ENCODE data around the gene CCDC97. TPM values are rescaled to one million over a fixed set of nuclear protein-coding genes. Genes with fewer than 3 reads are reported as not detected.

CCDC97 gene
- total RNA-seq, 4 donors from 2014 or later: 10.1 to 22.4 (median 15.4) TPM

DNA sequence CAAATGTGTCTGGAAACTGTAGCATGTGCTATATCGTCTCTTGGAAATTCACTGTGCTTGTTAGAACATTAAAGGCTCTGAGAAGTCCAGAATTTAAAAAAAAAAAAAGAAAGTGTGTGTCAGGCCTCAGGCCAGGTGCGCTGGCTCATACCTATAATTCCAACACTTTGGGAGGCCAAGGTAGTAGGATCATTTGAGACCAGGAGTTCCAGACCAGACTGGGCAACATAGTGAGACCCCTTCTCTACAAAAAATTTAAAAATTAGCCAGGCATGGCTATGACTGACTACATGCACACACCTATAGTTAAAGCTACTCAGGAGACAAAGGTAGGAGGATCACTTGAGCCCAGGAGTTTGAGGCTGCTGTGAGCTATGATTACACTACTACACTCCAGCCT, 40.9 kb upstream of the CCDC97 start:
- Histone ChIP-seq H3K27ac (no peak overlapping the region), H3K9me3 (no peaks in the 10 kb centered on the region), H3K4me3 (no peak overlapping the region), H3K4me1 (peaks cover 11 to 24% (median 23%) of the 10 kb centered on the region in 4 donors), H3K27me3 (no peaks in the 10 kb centered on the region), H3K36me3 (peaks cover 0 to 64% (median 35%) of the 10 kb centered on the region in 4 donors)
- WGBS, 2 donors (ENCODE audit: low coverage in 1 of 2): 60 to 92% methylated on average over 1 to 2 of the region's 2 CpGs
- intact Hi-C loops (cut with DNase I; ENCODE audit: low total_unique reads) (no loop called here), in situ Hi-C loops (cut with MboI; ENCODE audit: low pct_ligation_motif_present in 1 of 4, low pct_unique_long_range_greater_than_20kb in 1 of 4, low sequenced_read_pairs in 3 of 4) (loop anchor here in 1 of 4 donors (25.0 kb wide), 1 partner anchor 607 kb away; no protein-coding TSS in a partner anchor)
- TF ChIP-seq POLR2A (IDR thresholded peaks at IDR 0.05) (no peak), POLR2AphosphoS5 (IDR thresholded peaks at IDR 0.05) (no peak)
- TF ChIP-seq, protein P1, sequence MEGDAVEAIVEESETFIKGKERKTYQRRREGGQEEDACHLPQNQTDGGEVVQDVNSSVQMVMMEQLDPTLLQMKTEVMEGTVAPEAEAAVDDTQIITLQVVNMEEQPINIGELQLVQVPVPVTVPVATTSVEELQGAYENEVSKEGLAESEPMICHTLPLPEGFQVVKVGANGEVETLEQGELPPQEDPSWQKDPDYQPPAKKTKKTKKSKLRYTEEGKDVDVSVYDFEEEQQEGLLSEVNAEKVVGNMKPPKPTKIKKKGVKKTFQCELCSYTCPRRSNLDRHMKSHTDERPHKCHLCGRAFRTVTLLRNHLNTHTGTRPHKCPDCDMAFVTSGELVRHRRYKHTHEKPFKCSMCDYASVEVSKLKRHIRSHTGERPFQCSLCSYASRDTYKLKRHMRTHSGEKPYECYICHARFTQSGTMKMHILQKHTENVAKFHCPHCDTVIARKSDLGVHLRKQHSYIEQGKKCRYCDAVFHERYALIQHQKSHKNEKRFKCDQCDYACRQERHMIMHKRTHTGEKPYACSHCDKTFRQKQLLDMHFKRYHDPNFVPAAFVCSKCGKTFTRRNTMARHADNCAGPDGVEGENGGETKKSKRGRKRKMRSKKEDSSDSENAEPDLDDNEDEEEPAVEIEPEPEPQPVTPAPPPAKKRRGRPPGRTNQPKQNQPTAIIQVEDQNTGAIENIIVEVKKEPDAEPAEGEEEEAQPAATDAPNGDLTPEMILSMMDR (IDR thresholded peaks at IDR 0.05): no peak
- no peak for DNase-seq

DNA sequence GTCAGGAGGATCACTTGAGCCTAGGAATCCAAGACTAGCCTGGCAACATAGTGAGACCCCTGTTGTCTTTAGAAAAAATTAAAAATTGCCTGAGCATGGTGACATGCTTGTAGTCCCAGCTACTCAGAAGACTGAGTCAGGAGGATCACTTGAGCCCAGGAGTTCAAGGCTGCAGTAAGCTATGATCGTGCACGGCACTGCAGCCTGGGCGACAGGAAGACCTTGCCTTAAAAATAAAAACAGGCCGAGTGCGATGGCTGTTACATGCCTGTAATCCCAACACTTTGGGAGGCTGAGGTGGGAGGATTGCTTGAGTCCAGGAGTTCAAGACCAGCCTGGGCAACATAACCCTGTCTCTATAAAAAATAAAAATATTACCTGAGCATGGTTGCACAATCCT, 40.4 kb upstream of the CCDC97 start:
- in situ Hi-C loops (cut with MboI; ENCODE audit: low pct_ligation_motif_present in 1 of 4, low pct_unique_long_range_greater_than_20kb in 1 of 4, low sequenced_read_pairs in 3 of 4) (loop anchor here in 1 of 4 donors (25.0 kb wide), 1 partner anchor 607 kb away; no protein-coding TSS in a partner anchor), intact Hi-C loops (cut with DNase I; ENCODE audit: low total_unique reads) (no loop called here)
- H3K4me3 ChIP-seq: no peak overlapping the region
- H3K27me3 ChIP-seq: no peaks in the 10 kb centered on the region
- H3K4me1 ChIP-seq: peaks cover 11 to 24% (median 23%) of the 10 kb centered on the region in 4 donors
- no peak overlapping the region for H3K27ac ChIP-seq
- no peak for DNase-seq
- H3K36me3 ChIP-seq: peaks cover 0 to 70% (median 38%) of the 10 kb centered on the region in 4 donors
- TF ChIP-seq EP300 (IDR thresholded peaks at IDR 0.05; ENCODE audit: low read depth): no peak
- no peak for TF ChIP-seq POLR2AphosphoS5 (IDR thresholded peaks at IDR 0.05)
- TF ChIP-seq, protein P1 (IDR thresholded peaks at IDR 0.05): no peak
- TF ChIP-seq POLR2A (IDR thresholded peaks at IDR 0.05): no peak
- 96 to 97% methylated on average over 5 of the region's 5 CpGs for WGBS, 2 donors (ENCODE audit: low coverage in 1 of 2)
- H3K9me3 ChIP-seq: no peaks in the 10 kb centered on the region

DNA sequence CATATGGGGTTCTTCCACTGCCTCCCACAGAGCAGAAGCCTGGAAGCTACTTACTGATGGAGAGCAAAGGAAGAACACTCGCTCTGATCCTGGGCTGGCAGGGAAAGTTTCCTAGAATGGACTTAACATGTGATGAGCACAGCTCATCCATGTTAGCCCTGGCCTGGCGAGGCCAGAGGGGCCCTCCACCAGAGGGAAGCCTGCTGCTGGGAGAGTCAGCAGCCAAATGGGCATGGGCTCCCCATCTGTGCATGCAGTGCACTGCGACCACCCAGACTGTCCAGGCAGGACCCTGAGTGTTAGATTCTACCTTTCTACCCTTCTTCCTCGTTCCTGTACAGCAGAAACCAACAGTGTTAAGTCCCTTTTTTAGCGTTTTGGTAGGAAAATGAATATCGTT, 36.9 kb upstream of the CCDC97 start:
- no peak overlapping the region for H3K27ac ChIP-seq
- intact Hi-C loops (cut with DNase I; ENCODE audit: low total_unique reads) (loop anchor here (5.0 kb wide), 1 partner anchor 34 kb away; no protein-coding TSS in a partner anchor), in situ Hi-C loops (cut with MboI; ENCODE audit: low pct_ligation_motif_present in 1 of 4, low pct_unique_long_range_greater_than_20kb in 1 of 4, low sequenced_read_pairs in 3 of 4) (loop anchor here in 1 of 4 donors (25.0 kb wide), 1 partner anchor 611 kb away; no protein-coding TSS in a partner anchor)
- H3K4me1 ChIP-seq: no peaks in the 10 kb centered on the region
- no peaks in the 10 kb centered on the region for H3K27me3 ChIP-seq
- no peak overlapping the region for H3K4me3 ChIP-seq
- H3K36me3 ChIP-seq: peaks cover 0 to 100% (median 54%) of the 10 kb centered on the region in 4 donors
- no peaks in the 10 kb centered on the region for H3K9me3 ChIP-seq
- TF ChIP-seq POLR2A (IDR thresholded peaks at IDR 0.05): no peak
- TF ChIP-seq POLR2AphosphoS5 (IDR thresholded peaks at IDR 0.05): no peak
- no peak for TF ChIP-seq EP300 (IDR thresholded peaks at IDR 0.05; ENCODE audit: low read depth)
- TF ChIP-seq, protein P1 (IDR thresholded peaks at IDR 0.05): no peak
- no peak for DNase-seq
- WGBS, 2 donors (ENCODE audit: low coverage in 1 of 2): 81 to 92% methylated on average over 3 to 6 of the region's 6 CpGs

DNA sequence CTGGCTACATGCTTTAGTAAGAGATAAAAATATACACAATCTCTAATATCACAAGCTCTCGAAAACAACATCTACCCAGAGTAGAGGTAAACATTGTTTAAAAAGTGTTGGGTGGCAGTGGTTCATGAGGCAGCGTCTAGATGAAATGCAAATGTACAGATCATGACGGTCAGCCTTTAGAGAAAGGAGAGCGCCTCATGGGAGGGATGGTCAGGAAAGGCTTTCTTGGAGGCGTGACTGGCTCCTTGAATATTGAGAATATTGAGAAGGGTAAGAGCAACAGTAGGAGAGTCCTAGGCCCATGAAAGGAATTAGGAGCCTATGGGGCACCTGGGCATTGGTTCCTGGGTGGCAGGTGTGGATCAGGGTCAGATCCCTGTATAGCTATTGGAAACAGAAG, 35.2 kb upstream of the CCDC97 start:
- H3K4me3 ChIP-seq: no peak overlapping the region
- H3K9me3 ChIP-seq: no peaks in the 10 kb centered on the region
- WGBS, 2 donors (ENCODE audit: low coverage in 1 of 2): 95 to 96% methylated on average over 5 of the region's 5 CpGs
- H3K36me3 ChIP-seq: peaks cover 0 to 100% (median 54%) of the 10 kb centered on the region in 4 donors
- H3K27ac ChIP-seq: no peak overlapping the region
- intact Hi-C loops (cut with DNase I; ENCODE audit: low total_unique reads): loop anchor here (5.0 kb wide), 1 partner anchor 32 kb away; no protein-coding TSS in a partner anchor
- in situ Hi-C loops (cut with MboI; ENCODE audit: low pct_ligation_motif_present in 1 of 4, low pct_unique_long_range_greater_than_20kb in 1 of 4, low sequenced_read_pairs in 3 of 4): loop anchor here in 1 of 4 donors (25.0 kb wide), 1 partner anchor 613 kb away; no protein-coding TSS in a partner anchor
- TF ChIP-seq POLR2A (IDR thresholded peaks at IDR 0.05): no peak
- TF ChIP-seq, protein P1 (IDR thresholded peaks at IDR 0.05): no peak
- H3K27me3 ChIP-seq: no peaks in the 10 kb centered on the region
- H3K4me1 ChIP-seq: no peaks in the 10 kb centered on the region
- no peak for DNase-seq
